22Rv1 (cell line): ENCODE data around the gene ATP10A.

ENCODE experiments used
- ZFX ChIP-seq: fragments of 450-650 bp; IDR thresholded peaks from 2 replicates; pipeline ENCODE4 v1.6.1; 2017; ENCODE audit warnings: antibody characterized with exemption, borderline replicate concordance
- TF ChIP-seq, protein P1 (sequence below): fragments of 450-650 bp; IDR thresholded peaks from 2 replicates; pipeline ENCODE4 v1.5.1; 2017; ENCODE audit warnings: mild to moderate bottlenecking

DNA sequence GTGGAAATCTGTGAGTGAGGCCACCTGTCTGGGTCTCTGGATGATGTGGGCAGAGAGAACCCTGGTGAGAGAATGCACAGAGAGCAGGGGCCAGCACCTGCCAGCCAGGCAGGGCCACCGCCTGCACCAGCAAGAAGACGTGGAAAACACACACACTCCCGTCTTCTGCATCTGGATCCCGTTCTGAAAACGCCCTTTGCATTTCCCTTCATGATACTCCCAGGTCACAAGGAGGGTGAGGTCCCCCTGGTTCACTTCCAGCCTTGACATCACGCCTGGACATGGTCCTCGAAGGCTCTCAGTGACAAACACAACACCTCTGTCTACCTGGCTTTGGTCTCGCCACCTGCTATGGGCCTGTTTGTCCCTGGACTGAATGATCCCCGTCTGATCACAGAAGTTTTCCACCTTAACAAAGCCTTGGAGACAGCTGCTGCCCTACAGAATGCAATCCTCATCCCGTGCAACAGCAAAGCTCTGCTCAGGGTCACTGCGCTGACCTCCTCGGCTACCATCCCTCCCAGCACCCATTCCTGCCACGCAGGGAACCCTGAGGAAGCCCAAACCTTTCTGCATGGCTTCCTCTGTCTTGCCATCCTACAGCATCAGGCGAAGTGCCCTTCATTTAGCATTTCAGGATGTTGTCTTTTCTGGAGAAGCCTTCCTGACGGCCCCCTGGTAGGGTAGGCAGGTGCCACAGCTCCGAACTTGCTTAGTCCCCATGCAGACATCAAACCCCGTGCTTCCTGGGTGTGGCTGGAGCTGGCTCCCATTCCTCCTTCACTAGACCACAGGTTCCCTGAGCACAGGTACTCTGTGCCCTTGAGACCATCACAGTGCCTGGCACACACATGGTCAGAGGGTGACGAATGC, 122.5 kb downstream of the ATP10A start:
- TF ChIP-seq, protein P1, sequence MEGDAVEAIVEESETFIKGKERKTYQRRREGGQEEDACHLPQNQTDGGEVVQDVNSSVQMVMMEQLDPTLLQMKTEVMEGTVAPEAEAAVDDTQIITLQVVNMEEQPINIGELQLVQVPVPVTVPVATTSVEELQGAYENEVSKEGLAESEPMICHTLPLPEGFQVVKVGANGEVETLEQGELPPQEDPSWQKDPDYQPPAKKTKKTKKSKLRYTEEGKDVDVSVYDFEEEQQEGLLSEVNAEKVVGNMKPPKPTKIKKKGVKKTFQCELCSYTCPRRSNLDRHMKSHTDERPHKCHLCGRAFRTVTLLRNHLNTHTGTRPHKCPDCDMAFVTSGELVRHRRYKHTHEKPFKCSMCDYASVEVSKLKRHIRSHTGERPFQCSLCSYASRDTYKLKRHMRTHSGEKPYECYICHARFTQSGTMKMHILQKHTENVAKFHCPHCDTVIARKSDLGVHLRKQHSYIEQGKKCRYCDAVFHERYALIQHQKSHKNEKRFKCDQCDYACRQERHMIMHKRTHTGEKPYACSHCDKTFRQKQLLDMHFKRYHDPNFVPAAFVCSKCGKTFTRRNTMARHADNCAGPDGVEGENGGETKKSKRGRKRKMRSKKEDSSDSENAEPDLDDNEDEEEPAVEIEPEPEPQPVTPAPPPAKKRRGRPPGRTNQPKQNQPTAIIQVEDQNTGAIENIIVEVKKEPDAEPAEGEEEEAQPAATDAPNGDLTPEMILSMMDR: no peak
- TF ChIP-seq ZFX: no peak
